Fibroblast of lung (primary cell): Measurements from ENCODE around the gene SLC6A7.

Experiments
- EZH2 ChIP-seq: IDR thresholded peaks from 2 replicates; pipeline ENCODE4 v1.5.1; 2012; ENCODE audit warnings: low read length, control low read depth, mild to moderate bottlenecking; ENCODE audit errors: missing control alignments
- TF ChIP-seq, protein P1 (sequence below), 2 donors: IDR thresholded peaks in 1 of 2; conservative IDR thresholded peaks in 1 of 2; 1 replicate in 1 of 2; 2 replicates in 1 of 2; pipeline ENCODE4 v1.5.1; 2011 to 2012; ENCODE audit warnings: low read length in 2 of 2, control low read depth in 1 of 2, inconsistent platforms in 1 of 2, low read depth in 1 of 2, mild to moderate bottlenecking in 1 of 2

GRCh38 chr5:150159741-150160179, 30.1 kb upstream of the SLC6A7 start:
- TF ChIP-seq, protein P1, sequence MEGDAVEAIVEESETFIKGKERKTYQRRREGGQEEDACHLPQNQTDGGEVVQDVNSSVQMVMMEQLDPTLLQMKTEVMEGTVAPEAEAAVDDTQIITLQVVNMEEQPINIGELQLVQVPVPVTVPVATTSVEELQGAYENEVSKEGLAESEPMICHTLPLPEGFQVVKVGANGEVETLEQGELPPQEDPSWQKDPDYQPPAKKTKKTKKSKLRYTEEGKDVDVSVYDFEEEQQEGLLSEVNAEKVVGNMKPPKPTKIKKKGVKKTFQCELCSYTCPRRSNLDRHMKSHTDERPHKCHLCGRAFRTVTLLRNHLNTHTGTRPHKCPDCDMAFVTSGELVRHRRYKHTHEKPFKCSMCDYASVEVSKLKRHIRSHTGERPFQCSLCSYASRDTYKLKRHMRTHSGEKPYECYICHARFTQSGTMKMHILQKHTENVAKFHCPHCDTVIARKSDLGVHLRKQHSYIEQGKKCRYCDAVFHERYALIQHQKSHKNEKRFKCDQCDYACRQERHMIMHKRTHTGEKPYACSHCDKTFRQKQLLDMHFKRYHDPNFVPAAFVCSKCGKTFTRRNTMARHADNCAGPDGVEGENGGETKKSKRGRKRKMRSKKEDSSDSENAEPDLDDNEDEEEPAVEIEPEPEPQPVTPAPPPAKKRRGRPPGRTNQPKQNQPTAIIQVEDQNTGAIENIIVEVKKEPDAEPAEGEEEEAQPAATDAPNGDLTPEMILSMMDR (conservative IDR thresholded peaks at IDR 0.05 in 1 of 2, IDR thresholded peaks at IDR 0.05 in 1 of 2; ENCODE audit: low read depth in 1 of 2, low read length in 2 of 2), result no peak
- no peak for TF ChIP-seq EZH2
